Caco-2 (cell line): ENCODE measurements around the gene ADARB2. TPM values are rescaled to one million over a fixed set of nuclear protein-coding genes. Genes with fewer than 3 reads are reported as not detected.

Source experiments
- BruUV-seq: library from RNA; stranded (reverse); fragments of 400-500 nt; replicated peaks from 2 replicates; lab custom pipeline; 2021; lab: Mats Ljungman, UMichigan
- CTCF ChIA-PET: fragments of 300-600 bp; sonication (Branson Sonifier 250); formaldehyde crosslinking; loops from one replicate; lab custom pipeline; 2022; ENCODE audit warnings: antibody characterized with exemption; lab: Charles Lee
- POLR2A ChIA-PET: fragments of 300-600 bp; sonication (Branson Sonifier 250); formaldehyde crosslinking; loops from one replicate; lab custom pipeline; 2022; ENCODE audit warnings: antibody characterized with exemption; lab: Charles Lee
- DNase-seq, 2 experiments: peaks; one replicate each; pipeline versions ENCODE4 v3.0.0 to v3.0.0-alpha.2; 2020 to 2022
- H3K27me3 ChIP-seq: replicated peaks from 2 replicates; pipeline ENCODE4 v1.6.0; 2011; ENCODE audit warnings: low read length; ENCODE audit not compliant: control insufficient read depth, insufficient read depth
- H3K36me3 ChIP-seq: 2 replicates; pipeline ENCODE4 v1.5.1; 2011; ENCODE audit warnings: low read length; ENCODE audit not compliant: control insufficient read depth, insufficient read depth
- H3K4me1 ChIP-seq: fragments of 250-450 bp; sonication (Bioruptor Pico); 2 replicates; pipeline ENCODE4 v1.5.1; 2020; ENCODE audit warnings: mild to moderate bottlenecking
- H3K4me3 ChIP-seq: 2 replicates; pipeline ENCODE4 v1.5.1; 2011; ENCODE audit warnings: low read depth, mild to moderate bottlenecking, control low read depth, low read length
- H3K9me3 ChIP-seq: fragments of 250-450 bp; sonication (Bioruptor Pico); 2 replicates; pipeline ENCODE4 v1.5.1; 2020; ENCODE audit warnings: mild to moderate bottlenecking, moderate library complexity
- H3K27ac Mint-ChIP-seq: one replicate; pipeline ENCODE4 v1.8.0; 2022; ENCODE audit warnings: mixed read lengths; ENCODE audit not compliant: unreplicated experiment
- H3K27me3 Mint-ChIP-seq: one replicate; pipeline ENCODE4 v1.8.0; 2022; ENCODE audit warnings: mixed read lengths; ENCODE audit not compliant: insufficient read depth, unreplicated experiment
- H3K36me3 Mint-ChIP-seq: one replicate; pipeline ENCODE4 v1.8.0; 2022; ENCODE audit warnings: mild to moderate bottlenecking, mixed read lengths; ENCODE audit not compliant: insufficient read depth, unreplicated experiment
- H3K4me1 Mint-ChIP-seq: one replicate; pipeline ENCODE4 v1.8.0; 2022; ENCODE audit warnings: low read depth, mixed read lengths; ENCODE audit not compliant: unreplicated experiment
- H3K4me3 Mint-ChIP-seq: one replicate; pipeline ENCODE4 v1.8.0; 2022; ENCODE audit warnings: mild to moderate bottlenecking, moderate library complexity, mixed read lengths; ENCODE audit not compliant: unreplicated experiment
- H3K9me3 Mint-ChIP-seq: one replicate; pipeline ENCODE4 v1.8.0; 2022; ENCODE audit warnings: mixed read lengths; ENCODE audit not compliant: unreplicated experiment
- CTCF ChIP-seq, 2 experiments: fragments of 200-600 bp in 1 of 2; IDR thresholded peaks; 1 replicate in 1 of 2; 2 replicates in 1 of 2; pipeline versions ENCODE4 v1.5.1 to v1.8.0; 2011 to 2022; ENCODE audit warnings: antibody characterized with exemption in 1 of 2, control low read depth in 1 of 2, inconsistent platforms in 1 of 2, low read depth in 1 of 2, low read length in 1 of 2, mild to moderate bottlenecking in 1 of 2, moderate library complexity in 1 of 2; ENCODE audit not compliant: insufficient read depth in 1 of 2, severe bottlenecking in 1 of 2, unreplicated experiment in 1 of 2
- intact Hi-C: fragments of 100-400 bp; cut with micrococcal nuclease; formaldehyde crosslinking; loops from one replicate; pipeline ENCODE4 v1.10.0; 2022; ENCODE audit not compliant: unreplicated experiment
- total RNA-seq: library from RNA; stranded (reverse); gene quantifications from 2 replicates; pipeline ENCODE4 v1.2.3, GENCODE V29; 2022

ADARB2 gene
- total RNA-seq, 1 experiment from 2014 or later = 0.27 TPM

GRCh38 chr10:1504940-1505339 is 232.4 kb downstream of the ADARB2 start:
- Histone ChIP-seq H3K36me3 (no peaks in the 10 kb centered on the region), H3K9me3 (peaks cover 8% of the 10 kb centered on the region), H3K4me1 (no peaks in the 10 kb centered on the region), H3K27me3 (no peaks in the 10 kb centered on the region; the same call in 1 of the 2 replicates), H3K4me3 (no peak overlapping the region)
- H3K9me3 Mint-ChIP-seq = no peaks in the 10 kb centered on the region
- POLR2A ChIA-PET = no interaction called here
- peaks cover 18% of the 10 kb centered on the region for H3K27me3 Mint-ChIP-seq
- DNase-seq = no peak
- H3K27ac Mint-ChIP-seq = no peak overlapping the region
- no peaks in the 10 kb centered on the region for H3K36me3 Mint-ChIP-seq
- H3K4me1 Mint-ChIP-seq = no peaks in the 10 kb centered on the region
- CTCF ChIA-PET = no interaction called here
- TF ChIP-seq CTCF (IDR thresholded peaks at IDR 0.05; ENCODE audit: insufficient read depth in 1 of 2, low read depth in 1 of 2, low read length in 1 of 2, severe bottlenecking in 1 of 2, unreplicated experiment in 1 of 2) = no peak
- no TSS peak for BruUV-seq
- no peak overlapping the region for H3K4me3 Mint-ChIP-seq
- intact Hi-C loops = no loop called here

- intact Hi-C loops = no loop called here
- no peaks in the 10 kb centered on the region; the same call in 1 of the 2 replicates for H3K27me3 ChIP-seq
Observed at GRCh38 chr10:1504286-1504685, 233.0 kb downstream of the ADARB2 start.

GRCh38 chr10:1502451-1502850 is 234.9 kb downstream of the ADARB2 start:
- CTCF ChIA-PET = no interaction called here
- DNase-seq = no peak

More at GRCh38 chr10:1504286-1504685, 233.0 kb downstream of the ADARB2 start:
- Histone ChIP-seq H3K4me1 (no peaks in the 10 kb centered on the region), H3K4me3 (no peak overlapping the region), H3K36me3 (no peaks in the 10 kb centered on the region), H3K9me3 (peaks cover 10% of the 10 kb centered on the region)
- ChIA-PET CTCF (no interaction called here), POLR2A (interaction anchor here (0.6 kb wide), 1 partner anchor 72 kb away, joined by 5 read pairs; no protein-coding TSS in a partner anchor)
- Mint-ChIP-seq H3K9me3 (no peaks in the 10 kb centered on the region), H3K27ac (no peak overlapping the region), H3K4me3 (no peak overlapping the region), H3K36me3 (no peaks in the 10 kb centered on the region), H3K27me3 (peaks cover 16% of the 10 kb centered on the region), H3K4me1 (no peaks in the 10 kb centered on the region)
- no peak for TF ChIP-seq CTCF (IDR thresholded peaks at IDR 0.05; ENCODE audit: insufficient read depth in 1 of 2, low read depth in 1 of 2, low read length in 1 of 2, severe bottlenecking in 1 of 2, unreplicated experiment in 1 of 2)
- DNase-seq = no peak
- no TSS peak for BruUV-seq

More at GRCh38 chr10:1502451-1502850, 234.9 kb downstream of the ADARB2 start:
- no TSS peak for BruUV-seq
- Histone ChIP-seq H3K4me1 (no peaks in the 10 kb centered on the region), H3K36me3 (no peaks in the 10 kb centered on the region), H3K27me3 (no peaks in the 10 kb centered on the region; the same call in 1 of the 2 replicates), H3K9me3 (peaks cover 10% of the 10 kb centered on the region), H3K4me3 (no peak overlapping the region)
- Mint-ChIP-seq H3K27me3 (peaks cover 16% of the 10 kb centered on the region), H3K4me3 (no peak overlapping the region), H3K9me3 (no peaks in the 10 kb centered on the region), H3K4me1 (no peaks in the 10 kb centered on the region), H3K36me3 (no peaks in the 10 kb centered on the region), H3K27ac (no peak overlapping the region)
- TF ChIP-seq CTCF (IDR thresholded peaks at IDR 0.05; ENCODE audit: insufficient read depth in 1 of 2, low read depth in 1 of 2, low read length in 1 of 2, severe bottlenecking in 1 of 2, unreplicated experiment in 1 of 2) = no peak
- intact Hi-C loops = no loop called here
- POLR2A ChIA-PET = no interaction called here
